HPDE6-E6E7 (cell line): ENCODE data around the gene CCDC27.
A peak's percentile ranks its signal among the peaks of the same experiment; 100 is the strongest.
"Not testable (repeated sequence)": the region's sequence is repeated elsewhere in the genome, so short reads cannot be mapped to it uniquely, and the experiment has no call there.

Experiments
- DNase-seq: peaks from one replicate; pipeline ENCODE4 v3.0.0; 2011; ENCODE audit warnings: missing footprints; ENCODE audit errors: extremely low spot score

CCDC27 gene

DNA sequence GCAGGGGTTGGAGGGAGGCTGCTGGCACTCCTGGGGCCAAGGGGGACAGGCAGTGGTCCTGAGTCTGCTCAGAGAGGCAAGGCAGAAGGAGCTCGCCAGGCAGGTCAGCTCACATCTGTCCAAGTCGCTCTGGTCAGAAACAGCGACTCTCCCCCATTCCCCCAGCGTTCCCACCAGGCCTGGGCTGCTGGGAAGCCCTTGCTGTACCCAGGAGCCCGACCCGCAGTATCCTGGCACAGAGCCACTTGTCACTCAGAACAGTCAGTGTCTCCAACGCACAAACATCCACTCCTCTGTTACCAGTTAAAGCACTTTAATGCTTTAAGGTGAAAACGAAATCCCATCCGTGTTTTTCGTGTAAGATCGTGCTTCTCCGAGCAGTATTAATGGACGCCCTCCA, 16.6 kb upstream of the CCDC27 start:
- no peak for DNase-seq

DNA sequence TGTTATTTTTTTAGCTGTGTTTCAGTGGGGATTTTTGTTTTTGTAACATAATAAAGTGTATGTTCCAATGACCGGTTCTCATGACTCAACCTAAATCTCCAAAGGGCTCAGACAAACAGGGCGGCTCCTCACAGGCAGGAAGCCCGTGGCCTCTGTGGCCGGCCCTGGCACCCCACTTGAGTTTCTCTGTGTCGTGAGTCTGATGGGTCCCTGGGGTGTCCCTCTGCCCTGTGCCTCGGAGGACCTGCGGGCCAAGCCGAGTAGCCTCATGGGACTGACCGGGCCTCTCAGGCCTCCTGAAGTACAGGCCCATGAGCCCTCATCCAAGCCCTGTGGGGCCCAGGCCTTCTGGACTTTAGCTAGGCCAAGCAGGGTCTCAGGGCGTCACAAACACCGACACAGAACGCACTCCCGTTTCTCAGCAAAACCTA, 16.1 kb upstream of the CCDC27 start:
- DNase-seq: no peak

DNA sequence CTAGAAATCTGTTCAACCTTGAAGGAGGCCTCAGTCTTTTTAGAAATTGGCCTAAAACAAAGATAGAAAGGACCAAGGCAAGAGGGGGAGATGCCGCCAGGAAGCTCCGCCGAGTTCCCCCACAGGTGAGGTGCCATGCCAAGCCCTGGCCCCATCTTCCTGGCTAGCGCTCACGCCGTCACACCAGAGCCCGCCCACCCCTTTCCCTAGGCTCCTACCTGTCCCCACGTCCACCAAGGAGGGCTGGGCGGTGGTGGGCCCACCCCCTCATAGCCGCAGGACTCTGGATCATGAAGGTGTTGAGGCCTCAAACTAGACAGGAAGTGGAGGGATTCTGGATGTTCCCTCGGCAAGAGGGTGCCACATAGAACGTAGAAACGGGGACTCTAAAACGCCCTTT, 15.5 kb upstream of the CCDC27 start:
- DNase-seq: no peak

DNA sequence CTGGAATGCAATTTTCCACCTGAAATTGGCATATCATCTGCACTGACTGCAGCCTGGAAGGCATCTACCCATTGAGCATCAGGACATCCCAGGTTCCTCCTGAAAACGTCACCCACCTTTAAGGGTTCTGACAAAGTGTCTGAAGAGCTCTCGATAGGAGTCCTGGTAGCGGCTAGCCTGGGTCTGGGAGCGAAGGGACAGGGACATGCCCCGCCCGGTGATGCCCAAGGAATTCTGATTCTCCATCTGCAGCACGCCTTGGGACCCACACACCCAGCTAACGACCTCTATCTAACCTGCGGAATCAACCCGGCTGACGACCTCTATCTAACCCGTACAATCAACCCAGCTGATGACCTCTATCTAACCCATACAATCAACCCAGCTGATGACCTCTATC, 13.3 kb upstream of the CCDC27 start:
- no peak for DNase-seq

DNA sequence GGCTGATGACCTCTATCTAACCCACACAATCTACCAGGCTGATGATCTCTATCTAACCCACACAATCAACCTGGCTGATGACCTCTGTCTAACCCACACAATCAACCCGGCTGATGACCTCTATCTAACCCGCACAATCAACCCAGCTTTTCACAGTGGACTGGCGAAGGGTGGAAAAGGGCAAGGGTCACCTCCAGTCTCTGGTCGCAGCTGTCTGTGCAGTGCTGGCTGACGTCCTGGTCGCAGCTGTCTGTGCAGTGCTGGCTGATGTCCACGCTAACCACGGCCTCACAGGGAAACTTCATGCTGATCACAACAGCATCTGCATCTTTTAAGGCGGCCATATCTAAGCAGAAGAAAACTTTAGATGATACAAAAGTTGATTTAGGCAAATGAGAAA, 12.2 kb upstream of the CCDC27 start:
- no peak for DNase-seq

DNA sequence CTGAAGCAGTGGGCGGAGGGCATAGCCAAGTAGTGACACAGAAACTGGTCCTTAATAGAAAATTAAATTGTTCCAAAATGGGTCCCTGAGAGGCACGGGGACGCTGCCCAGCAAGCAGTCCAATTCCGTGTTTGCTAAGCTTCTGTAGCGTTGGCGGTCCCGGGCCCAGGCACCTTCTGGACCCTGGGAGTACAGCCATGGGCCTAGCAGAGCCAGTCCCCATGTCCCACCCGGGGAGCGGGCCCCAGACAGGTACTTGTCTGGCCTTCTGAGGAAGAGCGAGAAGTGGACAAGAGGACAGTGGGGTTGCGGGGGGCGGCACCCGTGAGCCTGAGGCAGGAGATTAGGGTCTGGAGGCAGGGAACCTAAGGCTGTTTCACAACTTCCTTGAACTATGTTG, 11.5 kb upstream of the CCDC27 start:
- no peak for DNase-seq

DNA sequence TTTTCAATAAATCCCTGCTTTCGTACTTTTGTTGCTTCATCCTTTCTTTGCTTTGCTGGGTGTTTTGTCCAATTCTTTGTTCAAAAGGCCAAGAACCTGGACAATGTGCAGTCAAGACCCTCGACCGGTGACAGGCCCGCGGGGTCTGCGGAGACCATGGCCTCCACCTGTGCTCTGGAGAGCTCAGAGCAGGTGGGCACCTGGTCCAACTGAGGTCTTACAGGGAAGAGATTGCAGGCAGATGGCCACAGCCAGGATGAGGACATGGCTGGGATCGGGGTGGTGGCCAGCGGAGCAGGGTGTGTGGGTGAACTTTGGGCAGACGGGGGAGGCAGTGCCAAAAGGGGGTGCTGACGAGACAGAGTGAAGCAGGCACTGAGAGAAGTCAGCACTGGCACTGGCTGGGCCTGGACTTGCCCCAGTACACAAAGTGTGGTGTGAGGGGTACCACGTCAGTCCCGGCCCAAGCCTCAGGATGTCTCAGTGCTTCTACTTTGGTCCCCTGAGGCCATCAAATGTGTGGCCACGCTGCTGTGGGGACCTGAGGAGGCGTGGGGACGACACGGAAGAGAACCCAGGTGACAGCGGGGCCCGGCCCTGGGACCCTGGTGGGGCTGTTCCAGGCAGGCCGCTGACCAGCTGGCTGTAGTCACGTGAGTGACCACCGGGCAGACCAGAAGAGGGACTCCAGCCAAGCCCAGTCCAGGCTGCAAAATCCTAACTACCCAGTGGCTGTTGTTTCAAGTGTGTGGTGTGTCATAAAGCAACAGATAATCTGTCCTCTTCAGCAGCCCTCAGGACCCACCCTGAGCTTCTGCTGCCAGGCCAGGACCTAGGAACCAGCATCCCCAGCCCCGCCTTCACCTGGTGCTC, 10.4 kb upstream of the CCDC27 start:
- DNase-seq: no peak

DNA sequence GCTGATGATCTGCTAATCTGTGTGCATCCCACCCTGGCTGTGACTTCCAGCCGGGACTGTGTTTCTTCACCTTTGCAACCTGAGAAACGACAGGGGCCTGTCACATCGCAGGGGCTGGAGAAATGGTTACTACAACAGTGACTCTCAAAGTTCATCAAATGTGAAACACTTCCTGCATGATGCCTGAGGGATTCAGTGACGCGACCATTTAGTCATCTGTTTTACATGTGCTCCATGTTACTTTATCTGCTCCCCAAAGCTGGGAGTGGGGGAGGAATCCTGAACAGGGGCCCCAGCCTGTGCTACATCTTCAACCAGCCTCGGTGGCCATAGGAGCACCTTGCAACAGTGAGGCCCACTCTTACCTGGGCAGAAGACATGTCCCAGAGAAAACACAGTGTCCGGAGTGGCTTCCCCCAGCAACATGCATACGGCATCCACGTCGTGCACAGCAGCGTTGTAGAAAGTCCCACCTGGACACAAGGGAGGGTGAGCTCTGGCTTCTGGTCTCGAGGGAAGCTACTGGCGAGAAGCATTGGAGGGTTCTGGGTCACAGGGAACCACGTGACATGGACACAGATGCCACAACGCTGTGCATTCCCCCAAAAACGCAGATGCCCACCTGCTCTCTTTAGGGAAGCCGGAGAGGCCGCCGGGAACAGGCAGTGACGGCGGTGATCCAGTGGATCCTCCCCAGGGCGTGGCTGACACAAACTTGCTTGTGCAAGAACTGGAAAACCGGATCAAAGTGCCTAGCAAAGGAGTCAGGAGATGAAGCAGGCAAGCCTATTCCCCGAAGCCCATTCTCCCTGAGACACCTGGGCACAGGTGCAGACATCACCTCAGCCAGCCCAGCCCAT, 9.6 kb upstream of the CCDC27 start:
- DNase-seq: no peak

DNA sequence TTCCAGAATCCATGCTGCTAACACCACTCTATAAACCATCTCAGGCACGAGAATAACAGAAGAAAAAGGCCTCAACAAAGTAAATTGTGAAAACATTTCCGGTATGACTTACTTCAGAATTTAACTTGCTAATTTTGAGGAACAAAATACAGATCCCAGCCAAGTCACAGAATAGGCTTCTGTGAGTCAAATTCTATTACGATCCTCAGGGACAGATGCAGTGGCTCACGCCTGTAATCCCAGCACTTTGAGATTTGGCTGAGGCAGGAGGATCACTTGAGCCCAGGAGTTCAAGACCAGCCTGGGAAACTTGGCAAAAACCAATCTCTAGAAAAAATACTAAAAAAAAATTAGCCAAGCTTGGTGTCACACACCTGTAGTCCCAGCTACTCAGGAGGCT, 8.8 kb upstream of the CCDC27 start:
- DNase-seq: no peak

DNA sequence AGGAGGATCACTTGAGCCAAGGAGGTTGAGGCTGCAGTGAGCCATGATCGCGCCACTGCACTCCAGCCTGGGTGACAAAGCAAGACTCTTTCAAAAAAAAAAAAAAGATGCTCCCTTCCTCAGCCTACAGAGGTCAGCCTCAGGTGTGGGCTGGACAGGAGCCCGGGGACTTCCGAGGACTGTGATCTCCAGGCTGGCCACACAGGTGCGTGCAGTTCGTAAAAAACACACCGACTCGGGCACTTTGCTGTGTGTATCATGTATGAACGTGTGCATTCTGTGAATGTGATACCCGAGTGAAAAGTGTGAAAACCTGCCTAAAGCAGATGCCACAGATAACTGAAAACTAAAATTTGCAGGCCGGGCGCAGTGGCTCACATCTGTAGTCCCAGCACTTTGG, 8.4 kb upstream of the CCDC27 start:
- DNase-seq: no peak

DNA sequence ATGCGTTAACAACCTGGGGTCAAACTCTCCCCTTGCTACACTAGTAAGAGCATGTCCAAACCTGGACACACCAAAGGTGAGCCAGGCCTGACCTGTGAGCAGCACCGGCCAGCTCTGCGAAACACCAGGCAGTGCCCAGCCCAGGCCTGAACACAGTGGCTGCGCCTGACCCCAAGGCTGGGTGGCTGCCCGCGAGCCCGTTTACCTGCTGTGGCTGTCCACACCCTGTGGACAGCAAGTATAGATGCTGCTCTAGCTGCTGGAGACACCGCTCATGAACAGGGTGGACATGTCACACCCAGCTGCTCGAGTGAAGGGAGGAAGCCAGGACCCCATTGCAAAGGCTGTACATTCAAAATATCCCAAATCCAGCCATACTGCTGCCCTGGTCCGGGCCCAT, 7.6 kb upstream of the CCDC27 start:
- no peak for DNase-seq

DNA sequence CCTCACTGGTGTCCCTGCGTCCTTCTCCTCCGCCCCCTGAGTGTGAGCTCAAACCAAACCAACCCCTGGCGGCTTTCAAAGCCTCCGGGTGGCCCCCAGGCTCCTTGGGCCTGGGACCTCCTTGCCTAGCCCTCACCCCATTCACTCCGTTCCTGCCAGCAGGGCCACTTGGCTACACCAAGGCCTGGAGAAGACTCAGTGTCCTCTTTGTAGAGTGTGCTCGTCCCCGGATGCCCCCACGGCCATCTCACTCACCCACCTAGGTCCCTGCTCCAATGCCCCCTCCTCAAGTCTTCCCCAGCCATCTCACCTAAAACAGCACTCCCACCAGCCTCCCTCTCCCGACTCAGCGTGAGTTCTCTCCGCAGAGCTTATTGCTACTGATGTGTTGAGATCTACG, 7.2 kb upstream of the CCDC27 start:
- no peak for DNase-seq

DNA sequence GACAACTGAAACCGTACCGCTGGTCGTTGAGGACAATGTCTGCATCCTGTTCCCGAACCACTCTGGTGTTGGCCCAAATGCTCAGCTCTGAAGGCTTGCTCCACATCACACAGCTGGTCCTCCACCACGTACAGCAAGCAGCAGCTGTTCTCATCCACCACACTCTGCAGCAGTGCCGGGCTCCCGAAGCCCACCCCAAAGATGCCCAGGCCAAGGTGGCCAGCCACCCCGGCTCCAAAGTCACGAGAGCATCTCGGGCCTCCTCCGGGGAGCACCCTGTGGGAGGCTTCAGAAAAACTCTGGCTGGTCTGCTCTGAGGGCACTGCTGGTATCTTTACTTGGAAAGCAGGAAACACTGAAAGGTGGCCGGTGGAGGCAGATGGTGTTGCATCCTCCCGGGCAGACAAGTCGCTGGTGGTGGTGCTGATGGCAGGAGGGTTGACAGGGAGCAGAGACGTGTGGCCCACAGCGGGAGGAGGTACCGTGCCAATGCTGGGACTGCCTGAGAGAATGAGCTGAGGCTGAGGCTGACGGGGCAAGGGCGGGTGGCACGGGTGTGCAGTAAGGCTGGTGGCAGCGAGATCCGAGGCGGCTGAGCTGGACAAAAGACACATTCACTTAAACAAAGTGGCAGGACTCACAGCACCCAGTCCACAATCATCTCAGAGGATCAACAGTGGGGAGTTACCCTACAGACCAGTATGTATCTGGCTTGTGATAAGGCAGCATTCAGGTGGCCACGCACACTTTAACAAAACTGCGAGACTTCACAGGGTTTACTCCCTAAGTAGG, 6.5 kb upstream of the CCDC27 start:
- no peak for DNase-seq

DNA sequence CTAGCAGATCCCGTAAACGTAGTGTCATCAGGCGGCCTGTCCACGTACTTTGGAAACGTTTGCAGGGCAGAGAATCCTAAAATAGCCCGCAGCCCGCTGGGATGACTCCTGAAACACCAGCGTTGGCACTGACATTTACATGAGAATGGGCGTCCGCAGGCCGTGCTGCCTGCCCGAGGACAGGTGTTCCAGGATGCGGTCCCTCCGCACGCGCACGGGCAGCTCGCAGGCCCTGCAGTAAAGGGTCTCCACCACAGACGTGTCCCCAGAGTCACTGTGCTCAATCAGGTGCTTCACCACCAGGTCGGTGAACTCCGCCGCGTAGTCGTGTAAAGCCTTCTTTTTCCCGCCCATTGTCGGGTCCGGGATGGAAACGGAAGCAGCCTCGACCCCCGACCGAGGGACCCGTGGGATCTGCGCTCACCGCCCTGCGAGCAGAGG, 5.8 kb upstream of the CCDC27 start:
- DNase-seq: no peak

DNA sequence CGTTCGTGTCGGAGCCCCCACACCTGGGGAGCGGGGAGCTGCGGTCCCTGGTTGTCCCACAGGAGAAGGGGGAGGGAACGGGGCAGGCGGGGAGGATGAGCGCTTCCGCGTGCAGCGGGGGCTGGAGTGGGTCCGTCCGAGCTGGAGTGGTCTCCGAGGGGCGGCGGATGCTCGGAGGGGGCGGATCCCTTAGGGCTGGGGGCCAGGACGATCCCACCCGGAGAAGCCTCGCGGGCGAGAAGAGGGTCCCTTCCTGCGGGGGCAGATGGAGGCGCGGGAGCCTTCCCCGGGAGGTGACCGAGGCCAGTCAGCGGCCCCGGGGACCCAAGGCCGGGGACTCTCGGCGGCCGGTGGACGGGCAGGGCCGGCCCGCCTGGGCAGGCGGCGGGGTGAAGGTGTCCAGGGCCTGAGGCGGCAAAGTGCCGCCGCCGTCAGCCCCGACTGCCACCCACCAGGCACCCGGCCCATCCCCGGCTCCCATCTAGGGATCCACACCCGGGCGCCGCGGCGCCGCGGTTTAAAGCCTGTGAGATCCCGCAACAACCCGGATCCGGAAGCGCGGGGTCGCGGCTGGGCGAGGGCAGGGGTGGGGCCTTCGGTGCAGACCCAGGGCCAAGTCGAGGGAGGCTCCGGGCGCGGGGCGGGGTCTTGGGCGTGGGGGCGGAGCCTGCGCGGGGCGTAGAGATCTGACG, 5.3 kb upstream of the CCDC27 start:
- peak; percentile 76 for DNase-seq

DNA sequence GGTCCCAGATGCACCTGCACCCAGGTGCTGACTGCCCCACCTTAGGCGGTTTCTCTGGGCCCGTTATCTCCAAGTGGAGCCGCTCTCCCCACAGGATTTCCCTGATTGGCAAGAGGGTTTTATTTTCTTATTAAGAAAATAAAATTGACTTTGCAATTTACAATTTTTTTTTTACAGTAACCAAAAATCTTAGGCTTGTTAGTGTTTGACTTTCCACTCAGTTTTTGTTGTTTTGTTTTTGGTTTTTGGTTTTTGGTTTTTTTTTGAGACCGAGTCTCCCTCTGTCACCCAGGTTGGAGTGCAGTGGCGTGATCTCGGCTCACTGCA, 4.8 kb upstream of the CCDC27 start:
- no peak for DNase-seq

DNA sequence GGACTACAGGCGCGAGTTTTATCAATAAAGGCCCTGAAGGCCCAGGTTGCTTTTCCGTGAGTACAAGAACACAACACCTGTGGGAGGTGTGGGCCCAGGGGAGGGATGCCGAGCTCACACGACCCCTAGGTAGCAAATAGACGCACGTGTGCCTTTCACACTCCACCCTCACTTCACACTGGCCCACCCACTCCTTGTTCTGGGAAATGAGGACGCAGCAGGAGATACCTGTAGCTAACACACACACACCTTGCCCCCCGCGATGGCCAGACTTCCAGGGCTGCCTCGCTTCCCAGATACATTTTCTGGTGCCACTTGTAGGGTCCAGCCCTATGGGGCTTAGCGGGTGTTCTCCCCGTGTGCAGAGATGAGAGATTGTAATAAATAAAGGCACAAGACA, 4.3 kb upstream of the CCDC27 start:
- DNase-seq: no peak

DNA sequence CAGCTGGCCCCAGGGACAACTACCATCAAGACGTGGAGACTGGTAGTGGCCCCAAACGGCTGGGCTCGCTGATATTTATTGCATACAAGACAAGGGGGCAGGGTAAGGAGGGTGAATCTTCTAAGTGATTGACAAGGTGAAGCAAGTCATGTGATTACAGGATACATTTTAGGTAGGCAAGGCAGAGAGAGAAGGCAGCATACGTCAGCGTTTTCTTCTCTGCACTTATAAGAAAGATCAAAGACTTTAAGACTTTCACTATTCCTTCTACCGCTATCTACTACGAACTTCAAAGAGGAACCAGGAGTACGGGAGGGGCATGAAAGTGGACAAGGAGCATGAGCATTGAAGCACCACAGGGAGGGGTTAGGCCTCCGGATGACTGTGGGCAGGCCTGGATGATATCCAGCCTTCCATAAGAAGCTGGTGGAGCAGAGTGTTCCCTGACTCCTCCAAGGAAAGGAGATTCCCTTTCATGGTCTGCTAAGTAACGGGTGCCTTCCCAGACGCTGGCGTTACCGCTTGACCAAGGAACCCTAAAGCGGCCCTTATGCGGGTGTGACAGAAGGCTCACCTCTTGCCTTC, 3.8 kb upstream of the CCDC27 start:
- DNase-seq: not testable (repeated sequence)

DNA sequence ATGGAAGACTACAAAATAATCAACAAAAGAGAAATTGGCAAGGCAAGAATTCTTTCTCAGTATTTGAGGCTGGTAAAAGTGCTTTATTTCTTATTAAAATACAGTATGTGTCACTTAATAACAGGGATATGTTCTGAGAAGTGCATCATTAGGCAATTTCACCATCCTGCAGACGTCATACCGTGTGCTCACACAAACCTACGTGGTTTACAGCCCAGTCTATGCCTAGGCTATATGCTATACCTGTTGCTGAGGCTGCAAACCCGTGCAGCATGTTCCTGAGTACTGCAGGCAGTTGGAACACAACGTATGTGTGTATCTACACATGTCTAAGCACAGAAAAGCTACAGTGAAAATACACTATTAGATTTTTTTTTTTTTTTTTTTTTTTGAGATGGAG, 2.7 kb upstream of the CCDC27 start:
- DNase-seq: no peak

DNA sequence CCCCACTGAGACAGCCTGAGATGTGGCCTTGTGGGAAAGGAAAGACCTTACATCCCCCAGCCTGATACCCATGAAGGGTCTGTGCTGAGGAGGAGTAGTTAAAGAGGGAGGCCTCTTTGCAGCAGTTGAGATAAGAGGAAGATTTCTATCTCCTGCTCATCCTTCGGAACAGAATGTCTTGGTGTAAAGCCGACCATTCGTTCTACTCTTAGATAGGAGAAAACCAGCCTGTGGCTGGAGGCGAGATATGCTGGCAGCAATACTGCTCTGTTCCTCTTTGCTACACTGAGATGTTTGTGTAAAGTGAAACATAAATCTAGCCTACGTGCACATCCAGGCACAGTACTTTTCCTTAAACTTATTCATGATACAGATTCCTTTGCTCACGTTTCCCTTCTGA, 1.5 kb upstream of the CCDC27 start:
- no peak for DNase-seq
